HG03565 (cell line): ENCODE results near the gene PCBP3.

Experiments used
- ATAC-seq: cut with Tn5 transposase; IDR thresholded peaks from one replicate; pipeline ENCODE4 v1.9.1; 2021; ENCODE audit warnings: mild to moderate bottlenecking, moderate library complexity; ENCODE audit not compliant: unreplicated experiment

The PCBP3 gene

GRCh38 chr21:45723049-45723958 is 79.8 kb downstream of the PCBP3 start:
- ATAC-seq, result no peak

GRCh38 chr21:45724345-45724961 is 80.9 kb downstream of the PCBP3 start:
- no peak for ATAC-seq

- ATAC-seq, result no peak
These were observed 81.7 kb downstream of the PCBP3 start for GRCh38 chr21:45724994-45725843.

- no peak for ATAC-seq
These were observed 82.3 kb downstream of the PCBP3 start for GRCh38 chr21:45725844-45726200.

GRCh38 chr21:45726438-45726837 is 82.9 kb downstream of the PCBP3 start:
- no peak for ATAC-seq

- no peak for ATAC-seq
These were observed 83.9 kb downstream of the PCBP3 start for GRCh38 chr21:45727390-45727789.

GRCh38 chr21:45735259-45736000 is 91.9 kb downstream of the PCBP3 start:
- no peak for ATAC-seq

- no peak for ATAC-seq
These were observed 92.6 kb downstream of the PCBP3 start for GRCh38 chr21:45736042-45736689.

- ATAC-seq, result no peak
These were observed 93.4 kb downstream of the PCBP3 start for GRCh38 chr21:45736690-45737484.

GRCh38 chr21:45737485-45738166 is 94.1 kb downstream of the PCBP3 start:
- ATAC-seq, result no peak

GRCh38 chr21:45739218-45740087 is 95.9 kb downstream of the PCBP3 start:
- no peak for ATAC-seq

- no peak for ATAC-seq
These were observed 96.5 kb downstream of the PCBP3 start for GRCh38 chr21:45740088-45740440.

GRCh38 chr21:45740491-45741357 is 97.2 kb downstream of the PCBP3 start:
- ATAC-seq, result no peak

GRCh38 chr21:45741691-45742090 is 98.2 kb downstream of the PCBP3 start:
- no peak for ATAC-seq

- no peak for ATAC-seq
These were observed 98.7 kb downstream of the PCBP3 start for GRCh38 chr21:45742247-45742646.

GRCh38 chr21:45745256-45745655 is 101.7 kb downstream of the PCBP3 start:
- ATAC-seq, result no peak

GRCh38 chr21:45747233-45747766 is 103.8 kb downstream of the PCBP3 start:
- no peak for ATAC-seq
